CD4-positive, alpha-beta T cell treated with Interleukin-12 subunit alpha and Interleukin-12 subunit beta, for 1 hour (primary cell): ENCODE data around the gene FXYD7.
"Not testable (repeated sequence)": the region's sequence is repeated elsewhere in the genome, so short reads cannot be mapped to it uniquely, and the experiment has no call there.

Experiments
- DNase-seq: peaks from one replicate; pipeline ENCODE4 v3.0.0-alpha.2; 2020

Gene FXYD7

DNA sequence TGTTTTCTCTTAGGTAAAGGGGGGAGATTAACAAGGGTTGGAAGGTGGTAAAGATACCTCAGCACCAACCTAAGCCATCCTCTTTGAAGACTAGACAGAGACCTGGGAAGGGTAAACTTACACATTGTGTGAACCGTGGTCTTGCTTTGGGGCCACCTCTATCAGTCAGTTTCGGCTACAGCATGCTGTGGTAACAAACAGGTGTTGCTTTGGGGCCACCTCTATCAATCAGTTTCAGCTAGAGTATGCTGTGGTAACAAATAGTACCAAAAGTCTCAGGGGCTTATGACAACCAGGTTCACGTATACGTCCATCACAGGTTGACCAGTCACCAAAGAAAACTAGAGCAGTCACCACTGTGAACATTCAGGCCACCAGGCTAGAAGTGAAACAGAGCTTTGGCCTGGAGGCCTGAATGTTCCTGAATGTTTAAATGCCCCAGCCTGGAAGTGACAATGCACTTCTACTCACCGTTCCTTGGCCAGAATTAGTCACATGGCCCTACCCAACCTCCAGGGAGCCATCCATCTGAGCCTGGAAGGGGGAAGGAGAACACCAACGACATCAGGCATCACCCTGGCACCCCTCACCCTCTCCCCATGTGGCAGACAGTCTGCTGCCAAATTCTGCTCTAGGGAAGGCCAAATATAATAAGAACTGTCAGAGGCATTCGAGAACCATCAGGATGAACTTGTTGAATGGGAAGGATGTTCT lies 3.8 kb downstream of the FXYD7 start:
- DNase-seq = no peak

DNA sequence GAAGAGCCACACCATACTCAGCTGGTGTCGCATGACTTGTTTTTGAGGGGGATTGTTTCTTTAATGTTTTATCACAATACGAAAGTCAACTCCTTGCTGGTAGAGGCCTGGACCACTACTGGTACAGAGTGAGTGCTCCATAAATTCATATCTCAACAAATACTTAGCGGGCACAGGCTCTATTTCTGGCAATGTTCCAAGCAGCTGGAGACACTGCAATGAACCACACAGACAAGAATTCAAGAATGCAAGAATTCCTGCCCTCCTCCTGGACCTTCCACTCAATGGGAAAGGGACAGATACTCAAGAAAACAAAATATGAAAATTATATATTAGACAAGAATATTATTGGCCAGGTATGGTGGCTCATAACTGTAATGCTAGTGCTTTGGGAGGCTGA lies 6.4 kb downstream of the FXYD7 start:
- DNase-seq = no peak

DNA sequence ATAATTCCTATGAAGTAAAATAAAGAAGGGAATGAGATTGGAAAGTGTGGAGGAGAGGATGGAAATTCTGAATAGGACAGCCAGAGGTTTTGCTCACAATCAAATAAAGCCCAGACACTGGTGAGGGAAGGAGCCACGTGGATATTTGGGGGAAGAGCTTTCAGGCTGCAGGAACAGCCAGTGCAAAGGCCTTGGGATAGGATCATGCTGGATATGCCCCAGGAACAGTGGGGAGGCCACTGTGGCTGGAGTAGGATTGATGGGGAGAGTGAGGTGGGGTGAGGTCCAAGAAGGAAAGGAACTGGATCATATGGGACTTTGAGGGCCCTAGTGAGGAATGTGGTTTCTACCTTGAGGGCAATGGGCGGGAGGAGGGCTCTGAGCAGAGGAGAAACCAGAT lies 7.4 kb downstream of the FXYD7 start:
- no peak for DNase-seq

GRCh38 chr19:35151273-35152065 lies 8.4 kb downstream of the FXYD7 start:
- DNase-seq = no peak

DNA sequence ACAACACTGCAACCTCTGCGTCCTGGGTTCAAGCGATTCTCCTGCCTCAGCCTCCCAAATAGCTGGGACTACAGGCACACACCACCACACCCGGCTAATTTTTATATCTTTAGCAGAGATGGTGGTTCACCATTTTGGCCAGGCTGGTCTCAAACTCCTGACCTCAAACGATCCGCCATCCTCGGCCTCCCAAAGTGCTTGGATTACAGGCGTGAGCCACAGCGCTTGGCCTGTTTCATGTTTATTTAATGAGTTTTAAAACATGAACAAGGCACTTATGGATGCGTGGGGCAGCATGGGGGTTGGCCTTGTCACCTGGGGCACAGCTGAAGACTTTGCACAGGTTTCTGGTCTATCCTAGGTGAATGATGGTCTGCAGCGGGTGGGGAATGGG lies 10.1 kb downstream of the FXYD7 start:
- not testable (repeated sequence) for DNase-seq

DNA sequence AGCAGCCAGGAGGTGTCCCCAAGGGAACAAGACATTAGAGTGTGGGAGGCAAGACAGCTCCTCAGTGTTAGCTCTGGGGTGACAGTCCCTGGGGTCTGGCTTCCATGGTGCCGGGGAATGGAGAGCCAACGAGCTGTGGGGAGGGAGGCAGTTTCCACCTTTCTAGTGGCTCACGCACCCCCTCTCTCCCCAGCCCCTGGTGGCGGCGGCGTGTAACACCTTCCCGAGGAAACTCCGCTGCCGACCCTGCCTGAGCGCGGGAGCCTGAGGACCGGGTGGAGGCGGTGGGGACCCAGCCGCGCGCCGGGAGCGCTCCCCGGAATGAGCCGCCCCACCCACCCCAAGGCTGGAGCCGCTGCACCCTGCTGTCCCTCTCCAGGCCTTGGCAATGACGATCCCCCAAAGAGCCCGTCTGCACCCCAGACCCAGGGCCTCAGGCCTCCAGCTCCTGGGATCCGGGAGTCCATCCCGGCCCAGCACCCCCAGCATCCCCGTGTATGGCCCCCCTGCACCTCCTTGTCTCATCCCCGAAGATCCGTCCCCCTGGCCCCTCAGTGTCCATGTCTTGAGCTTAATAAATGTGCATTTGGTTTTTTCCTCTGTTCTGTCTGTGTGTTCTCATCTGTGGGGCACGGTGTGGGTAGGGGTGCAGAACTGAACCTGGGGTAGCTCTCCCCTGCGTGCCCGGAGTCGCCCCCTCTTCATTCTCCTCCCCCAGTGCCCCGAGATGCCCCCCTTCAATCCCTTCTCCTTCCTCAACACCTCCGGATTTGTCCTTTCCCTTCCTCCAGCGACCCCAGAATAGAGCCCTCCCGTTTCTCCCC lies 10.9 kb downstream of the FXYD7 start:
- DNase-seq = peak; percentile 80

- DNase-seq = peak; percentile 76
Observed at GRCh38 chr19:35154525-35155406, 11.7 kb downstream of the FXYD7 start, which contains the start of gene FXYD5. Gene FXYD5 (plus strand): TSS chr19:35154735. CDS start chr19:35155551, 816 bp downstream.

DNA sequence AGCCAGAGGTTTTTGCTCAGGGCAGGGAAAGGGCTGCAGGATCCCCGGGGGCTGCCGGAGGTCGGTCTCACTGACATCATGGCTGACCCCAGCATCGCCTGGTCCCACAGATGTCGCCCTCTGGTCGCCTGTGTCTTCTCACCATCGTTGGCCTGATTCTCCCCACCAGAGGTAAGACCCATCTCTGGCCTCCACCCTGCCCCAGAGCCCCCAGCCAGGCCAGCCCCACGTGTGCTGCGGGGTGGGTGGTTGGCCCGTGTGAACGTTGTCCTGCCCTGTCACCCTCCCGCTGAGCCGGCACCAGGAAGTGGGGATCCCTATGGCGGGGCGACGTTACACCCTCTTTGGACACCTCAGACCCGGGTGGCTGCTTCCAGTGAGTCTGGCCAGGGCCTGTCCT lies 12.4 kb downstream of the FXYD7 start:
- DNase-seq = peak; percentile 36

- DNase-seq = no peak
Observed at GRCh38 chr19:35155981-35156672, 13.1 kb downstream of the FXYD7 start.

DNA sequence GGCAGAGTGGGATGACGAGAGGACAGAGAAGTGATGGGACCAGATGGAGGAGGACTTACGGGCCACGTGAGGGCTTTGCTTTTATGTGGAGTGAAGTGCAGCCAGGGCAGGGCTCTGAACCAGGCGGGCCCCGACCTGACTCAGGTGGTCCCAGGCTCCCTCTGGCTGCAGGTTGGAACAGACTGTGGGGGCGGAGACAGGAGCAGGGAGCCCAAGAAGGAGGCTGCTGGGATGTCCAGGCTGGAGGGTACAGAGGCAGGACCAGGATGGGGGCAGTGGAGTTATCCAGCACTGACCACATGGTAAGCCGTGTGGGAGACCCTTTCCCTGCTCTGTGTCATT lies 13.6 kb downstream of the FXYD7 start:
- no peak for DNase-seq

- no peak for DNase-seq
Observed at GRCh38 chr19:35157431-35157830, 14.4 kb downstream of the FXYD7 start.

GRCh38 chr19:35159606-35160005 lies 16.6 kb downstream of the FXYD7 start:
- no peak for DNase-seq

DNA sequence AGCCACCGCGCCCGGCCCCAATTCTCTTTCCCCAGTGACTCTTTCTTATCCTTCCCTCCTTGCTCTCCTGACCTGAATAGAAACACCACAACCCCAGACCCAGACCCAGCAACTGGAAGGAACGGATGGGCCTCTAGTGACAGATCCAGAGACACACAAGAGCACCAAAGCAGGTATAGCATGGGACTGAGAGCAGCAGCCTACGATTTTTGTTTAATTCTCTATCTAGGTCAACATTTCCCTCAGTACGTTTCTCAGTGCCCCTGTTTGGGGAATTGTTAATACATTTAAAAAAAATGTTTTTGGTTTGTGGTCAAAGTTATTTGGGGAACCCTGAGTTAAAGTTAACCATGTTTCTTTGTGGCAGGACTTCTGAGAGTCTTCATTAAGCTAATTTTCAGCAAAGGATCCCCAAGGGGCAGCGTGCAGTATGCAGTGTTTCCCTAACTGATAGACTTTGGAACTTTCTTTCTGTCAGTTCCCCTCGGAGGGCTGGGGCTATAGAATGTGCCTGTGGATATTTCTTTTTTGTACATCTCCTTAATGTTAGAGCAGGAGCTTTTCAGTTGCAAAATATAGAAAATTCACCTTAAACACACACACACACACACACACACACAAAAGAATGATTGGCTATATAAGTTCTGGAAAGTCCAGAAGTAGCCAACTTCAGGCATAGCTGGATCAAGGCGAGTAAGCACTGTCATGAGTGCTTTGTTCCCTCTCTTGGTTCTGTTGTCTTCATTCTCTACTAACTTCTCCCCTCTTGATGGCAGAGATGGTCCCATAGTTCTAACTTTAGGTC lies 17.8 kb downstream of the FXYD7 start:
- no peak for DNase-seq

GRCh38 chr19:35161434-35161743 lies 18.3 kb downstream of the FXYD7 start:
- no peak for DNase-seq

DNA sequence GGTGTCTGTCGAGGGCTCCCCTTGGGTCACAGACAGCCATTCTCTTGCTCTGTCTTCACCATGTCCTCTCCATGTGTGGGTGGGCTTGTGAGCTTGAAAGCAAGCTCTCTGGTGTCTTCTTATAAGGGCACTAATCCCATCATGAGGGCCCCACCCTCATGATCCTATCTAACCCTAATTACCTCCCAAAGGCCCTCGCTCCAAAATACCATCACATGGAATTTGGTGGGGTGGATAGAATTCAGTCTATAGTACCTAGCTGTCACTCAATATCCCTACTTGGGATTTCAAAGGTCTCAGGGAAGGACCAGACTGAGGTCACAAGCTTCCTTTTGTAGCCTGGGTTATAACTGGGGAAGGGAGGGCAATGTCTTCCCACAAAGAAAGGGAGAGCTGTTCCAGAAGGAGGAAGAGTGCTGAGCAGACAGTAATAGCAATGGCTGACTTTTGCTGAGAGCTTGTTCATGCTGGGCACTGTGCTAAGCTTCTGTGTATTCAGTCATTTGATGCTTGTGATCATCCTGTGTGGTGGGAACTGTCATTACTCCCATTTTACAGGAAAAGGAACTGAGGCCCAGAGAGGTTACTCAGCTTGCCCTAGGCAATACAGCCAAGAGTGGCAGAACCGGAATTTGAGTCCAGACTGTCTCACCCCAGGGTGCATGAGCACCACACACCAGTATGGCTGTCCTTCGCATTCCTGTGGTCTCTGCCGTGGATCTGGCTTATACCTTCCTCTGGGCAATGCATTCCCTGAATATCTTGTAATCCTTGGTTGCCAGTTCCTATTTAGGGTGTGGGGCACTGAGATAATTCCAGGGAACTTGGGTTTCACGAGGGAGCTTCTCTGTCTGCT lies 19.6 kb downstream of the FXYD7 start:
- no peak for DNase-seq

GRCh38 chr19:35164418-35164817 lies 21.4 kb downstream of the FXYD7 start:
- no peak for DNase-seq

DNA sequence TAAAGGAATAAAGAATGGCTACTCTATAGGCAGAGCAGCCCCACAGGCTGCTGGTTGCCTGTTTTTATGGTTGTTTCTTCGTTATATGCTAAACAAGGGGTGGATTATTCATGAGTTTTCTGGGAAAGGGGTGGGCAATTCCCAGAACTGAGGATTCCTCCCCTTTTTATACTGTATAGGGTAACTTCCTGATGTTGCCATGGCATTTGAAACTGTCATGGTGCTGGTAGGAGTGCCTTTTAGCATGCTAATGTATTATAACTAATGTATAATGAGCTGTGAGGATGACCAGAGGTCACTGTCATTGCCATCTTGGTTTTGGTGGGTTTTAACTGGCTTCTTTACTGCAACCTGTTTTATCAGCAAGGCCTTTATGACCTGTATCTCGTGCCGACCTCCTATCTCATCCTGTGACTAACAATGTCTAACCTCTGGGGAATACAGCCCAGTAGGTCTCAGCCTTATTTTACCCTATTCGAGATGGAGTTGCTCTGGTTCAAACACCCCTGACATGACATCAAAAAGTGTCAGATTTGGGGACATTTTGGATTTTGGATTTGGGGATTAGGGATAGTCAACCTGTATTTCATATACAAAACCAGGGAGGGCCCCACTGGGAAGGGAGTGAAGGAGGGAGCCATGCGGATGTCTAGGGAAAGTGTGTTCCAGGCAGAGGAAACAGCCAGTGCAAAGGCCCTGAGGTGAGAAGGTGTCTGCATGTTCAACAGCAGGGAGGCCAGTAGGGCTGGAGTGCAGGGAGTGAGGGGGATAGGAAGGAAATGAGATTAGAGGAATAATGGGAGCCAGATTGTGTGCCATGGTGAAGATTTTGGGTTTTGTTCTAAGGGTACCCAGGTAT lies 22.4 kb downstream of the FXYD7 start:
- DNase-seq = no peak

DNA sequence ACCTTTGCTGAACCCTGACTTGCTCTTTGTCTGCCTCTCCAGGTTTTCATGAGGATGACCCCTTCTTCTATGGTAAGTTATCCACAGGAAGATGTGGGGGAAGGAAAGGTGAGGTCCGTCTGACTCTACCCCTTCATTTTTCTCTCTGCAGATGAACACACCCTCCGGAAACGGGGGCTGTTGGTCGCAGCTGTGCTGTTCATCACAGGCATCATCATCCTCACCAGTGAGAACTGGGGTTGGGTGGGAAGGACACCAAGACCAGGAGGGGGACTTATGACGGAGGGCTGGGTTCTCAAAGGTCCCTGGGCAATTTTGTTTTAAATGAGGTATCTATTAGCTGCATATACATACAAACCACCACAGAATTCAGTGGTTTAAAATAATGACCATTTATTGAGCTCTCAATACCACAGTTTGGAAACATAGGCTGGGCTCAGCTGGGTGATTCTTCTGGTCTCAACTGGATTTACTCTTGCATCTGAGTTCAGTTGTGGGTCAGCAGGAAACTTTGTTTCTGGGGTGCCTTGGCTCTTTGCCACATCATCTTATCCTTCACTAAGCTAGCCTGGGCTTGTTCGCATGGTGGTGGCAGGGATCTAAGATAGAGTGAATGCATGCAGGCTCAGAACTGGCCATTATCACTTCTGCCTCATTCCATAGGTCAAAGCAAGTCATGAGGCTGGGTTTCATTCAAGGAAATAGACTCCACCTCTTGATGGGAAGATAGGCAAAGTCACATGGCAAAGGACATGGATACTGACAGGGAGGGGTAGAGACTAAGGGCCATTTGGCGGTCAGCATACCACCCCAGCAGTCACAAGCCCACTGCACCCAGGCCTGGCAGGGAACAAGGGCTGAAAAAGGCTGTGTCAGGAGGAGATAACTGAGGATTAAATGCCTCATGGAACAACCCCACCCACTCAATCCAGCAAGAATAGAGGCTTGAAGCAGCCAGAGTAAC lies 23.3 kb downstream of the FXYD7 start:
- DNase-seq = no peak
